GM12874 (cell line): Measurements from ENCODE around the gene IL1RAP.

Source experiments
- TF ChIP-seq, protein P1 (sequence below): IDR thresholded peaks from 2 replicates; pipeline ENCODE4 v1.5.1; 2011; ENCODE audit warnings: low read depth, mild to moderate bottlenecking, control low read depth, low read length, moderate library complexity; ENCODE audit not compliant: insufficient read depth

Gene IL1RAP

DNA sequence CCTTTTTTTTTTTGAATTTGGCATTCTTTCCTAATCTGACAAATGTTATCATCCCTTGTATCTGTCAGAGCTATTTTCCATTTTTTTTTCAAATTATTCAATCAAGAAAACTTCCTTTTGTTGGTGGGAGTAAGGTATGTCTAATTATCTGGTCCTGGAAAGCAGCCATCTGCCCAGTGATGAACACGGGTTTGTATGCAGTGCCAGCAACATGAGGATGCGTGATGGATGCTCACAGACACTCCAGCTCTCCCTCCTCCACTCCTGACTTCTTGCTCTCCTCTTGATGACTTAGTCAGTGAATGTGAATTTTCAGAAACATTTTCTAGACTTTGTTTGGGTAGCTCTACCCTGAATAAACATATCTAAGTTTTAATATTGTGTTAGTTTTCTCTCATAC, 79.2 kb downstream of the IL1RAP start:
- TF ChIP-seq, protein P1, sequence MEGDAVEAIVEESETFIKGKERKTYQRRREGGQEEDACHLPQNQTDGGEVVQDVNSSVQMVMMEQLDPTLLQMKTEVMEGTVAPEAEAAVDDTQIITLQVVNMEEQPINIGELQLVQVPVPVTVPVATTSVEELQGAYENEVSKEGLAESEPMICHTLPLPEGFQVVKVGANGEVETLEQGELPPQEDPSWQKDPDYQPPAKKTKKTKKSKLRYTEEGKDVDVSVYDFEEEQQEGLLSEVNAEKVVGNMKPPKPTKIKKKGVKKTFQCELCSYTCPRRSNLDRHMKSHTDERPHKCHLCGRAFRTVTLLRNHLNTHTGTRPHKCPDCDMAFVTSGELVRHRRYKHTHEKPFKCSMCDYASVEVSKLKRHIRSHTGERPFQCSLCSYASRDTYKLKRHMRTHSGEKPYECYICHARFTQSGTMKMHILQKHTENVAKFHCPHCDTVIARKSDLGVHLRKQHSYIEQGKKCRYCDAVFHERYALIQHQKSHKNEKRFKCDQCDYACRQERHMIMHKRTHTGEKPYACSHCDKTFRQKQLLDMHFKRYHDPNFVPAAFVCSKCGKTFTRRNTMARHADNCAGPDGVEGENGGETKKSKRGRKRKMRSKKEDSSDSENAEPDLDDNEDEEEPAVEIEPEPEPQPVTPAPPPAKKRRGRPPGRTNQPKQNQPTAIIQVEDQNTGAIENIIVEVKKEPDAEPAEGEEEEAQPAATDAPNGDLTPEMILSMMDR, result no peak

DNA sequence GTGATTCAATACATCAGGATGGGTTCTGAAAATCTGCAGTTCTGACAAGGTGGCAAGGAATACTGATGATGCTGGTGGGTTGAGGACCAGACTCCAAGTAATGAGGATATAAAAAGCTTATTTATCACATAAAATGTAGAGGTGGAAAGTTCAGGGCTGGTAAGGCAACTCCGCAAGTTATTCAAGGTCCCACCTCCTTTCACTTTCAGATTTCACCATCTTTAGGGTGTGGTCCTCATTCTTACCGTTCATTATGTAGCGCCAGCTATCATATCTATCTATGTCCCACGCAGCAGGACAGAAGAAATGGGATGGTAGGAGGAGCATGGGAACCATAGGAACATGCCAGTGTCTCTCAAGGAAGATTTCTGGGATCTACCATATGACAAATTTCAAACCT, 80.3 kb downstream of the IL1RAP start:
- TF ChIP-seq, protein P1, result no peak

DNA sequence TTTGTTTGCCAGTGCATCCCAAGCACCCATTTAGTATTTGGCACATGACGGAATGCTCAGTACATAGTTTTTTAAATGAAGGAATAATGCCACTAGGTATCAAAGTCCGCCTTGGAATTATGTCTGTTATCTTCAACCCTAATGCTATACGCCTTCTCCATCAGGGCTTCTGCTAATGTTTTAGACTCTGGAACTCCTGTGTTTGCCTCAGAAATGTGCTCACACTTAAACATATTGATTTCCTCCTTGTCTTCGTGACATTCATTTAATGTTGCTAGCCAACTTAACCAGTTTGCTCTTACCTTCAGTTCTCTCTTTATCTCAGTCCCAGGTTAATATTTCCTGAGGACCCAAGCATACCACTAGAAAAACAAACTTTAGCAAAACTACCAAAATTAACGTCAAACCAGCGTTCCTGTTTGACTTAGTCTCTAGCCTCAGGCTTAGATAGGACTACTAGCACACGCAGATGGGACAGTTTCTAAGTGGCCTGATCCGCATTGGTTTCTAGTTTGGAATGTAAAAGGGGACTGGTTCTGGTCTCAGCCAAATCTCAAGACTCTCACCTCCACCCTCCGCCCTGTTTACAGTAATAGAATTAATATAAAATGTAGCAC, 81.4 kb downstream of the IL1RAP start:
- TF ChIP-seq, protein P1, result no peak

DNA sequence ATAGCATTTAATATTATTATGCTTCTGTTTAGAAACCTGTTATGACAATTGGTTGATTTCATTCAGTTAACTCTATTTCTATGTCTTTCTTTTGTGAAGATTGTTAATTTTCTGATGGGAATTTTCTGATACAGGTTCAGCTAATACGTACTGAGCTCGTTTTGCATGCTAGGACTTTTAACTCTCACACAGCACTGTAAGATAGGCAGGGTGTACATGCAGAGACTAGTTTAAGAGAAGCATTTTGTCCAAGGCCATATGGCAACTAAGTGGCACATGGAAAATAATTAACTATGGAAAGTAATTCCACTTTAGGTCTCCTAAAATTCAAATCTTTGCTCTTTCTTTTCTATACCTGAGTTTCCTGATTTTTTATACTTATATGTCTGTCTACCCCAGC, 81.9 kb downstream of the IL1RAP start:
- TF ChIP-seq, protein P1, result no peak

DNA sequence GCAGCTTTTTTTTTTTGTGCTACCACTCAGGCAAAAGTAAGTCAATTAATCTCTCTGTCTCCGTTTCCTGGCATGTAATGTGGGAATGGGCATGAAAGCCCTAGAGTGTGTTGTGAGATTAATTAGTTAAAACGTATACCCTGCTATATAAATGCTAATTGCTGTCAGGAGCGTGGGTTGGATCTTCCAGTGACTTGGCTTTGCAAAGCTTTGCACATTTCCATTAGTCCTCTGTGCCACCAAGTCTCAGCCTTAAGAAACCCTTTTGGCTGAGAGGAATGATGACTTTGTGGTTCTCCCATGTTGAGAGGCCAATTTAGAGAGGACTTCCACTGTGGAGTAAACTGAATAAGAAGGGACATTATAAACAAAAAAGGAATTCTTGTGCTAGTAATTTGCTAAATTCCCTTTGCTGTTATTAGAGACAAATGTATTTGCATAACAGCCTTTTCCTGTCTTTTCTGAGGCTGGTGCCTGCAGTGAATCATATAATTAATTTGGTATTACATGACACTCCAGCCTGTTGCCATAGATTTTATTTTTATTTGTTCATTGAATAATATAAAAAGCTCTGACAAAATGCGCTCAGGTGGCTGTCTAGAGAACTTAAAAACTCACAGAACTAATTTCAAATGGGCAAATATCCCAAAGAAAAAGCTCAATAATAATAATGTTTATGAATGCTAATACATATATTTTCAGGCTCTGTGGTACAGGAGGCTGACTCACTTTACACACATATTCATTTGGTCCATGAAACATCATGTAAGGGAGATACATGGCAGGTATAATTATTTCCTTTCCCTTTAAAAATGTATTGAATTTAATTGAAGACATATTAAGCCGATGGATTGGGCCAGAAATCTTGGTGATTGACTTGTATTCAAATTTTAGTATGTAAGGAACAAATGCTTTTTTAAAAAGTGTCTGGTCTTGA, 82.7 kb downstream of the IL1RAP start:
- TF ChIP-seq, protein P1, result no peak

DNA sequence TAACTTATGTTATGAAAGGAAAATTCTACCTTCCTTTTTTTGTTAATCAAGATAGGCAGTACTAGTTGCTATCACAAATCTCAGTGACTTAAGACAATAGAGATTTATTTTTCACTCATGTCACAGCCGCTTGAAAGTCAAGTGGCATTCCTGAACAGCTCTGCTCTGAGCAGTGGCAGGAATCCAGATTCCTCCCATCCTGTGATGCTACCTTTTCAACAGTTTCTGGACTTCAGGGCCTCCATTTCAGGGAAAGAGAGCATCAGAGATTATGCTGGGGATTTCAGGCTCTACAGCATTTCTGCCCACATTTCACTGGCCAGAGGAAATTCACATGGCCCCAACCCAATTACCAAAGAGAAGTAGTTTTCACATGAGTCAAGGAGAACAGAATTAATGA, 83.4 kb downstream of the IL1RAP start:
- TF ChIP-seq, protein P1, result no peak

DNA sequence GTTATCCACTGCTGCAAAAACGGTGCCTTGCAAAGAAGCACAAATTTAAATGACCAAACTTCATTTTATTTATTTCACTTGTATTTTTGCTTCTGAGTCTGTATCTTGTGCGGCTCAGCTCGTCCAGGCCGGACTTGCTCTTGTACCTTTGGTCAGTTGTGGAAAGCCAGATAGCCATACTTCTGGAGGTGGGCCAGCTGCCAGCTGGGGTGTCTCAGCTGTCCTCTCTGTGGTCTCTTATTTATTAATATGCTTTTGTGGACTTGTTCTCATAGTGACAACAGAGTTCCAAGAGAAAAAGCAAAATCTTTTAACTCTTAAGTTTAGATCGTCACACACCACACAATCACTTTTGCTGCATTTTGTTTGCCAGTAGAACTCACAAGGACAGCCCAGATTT, 87.7 kb downstream of the IL1RAP start:
- TF ChIP-seq, protein P1, result no peak
